ENCODE results near the gene EVI5. TPM values are rescaled to one million over a fixed set of nuclear protein-coding genes. Genes with fewer than 3 reads are reported as not detected.

The EVI5 gene
- total RNA-seq, 2 donors from 2014 or later, result 20.8 to 29.0 TPM

DNA sequence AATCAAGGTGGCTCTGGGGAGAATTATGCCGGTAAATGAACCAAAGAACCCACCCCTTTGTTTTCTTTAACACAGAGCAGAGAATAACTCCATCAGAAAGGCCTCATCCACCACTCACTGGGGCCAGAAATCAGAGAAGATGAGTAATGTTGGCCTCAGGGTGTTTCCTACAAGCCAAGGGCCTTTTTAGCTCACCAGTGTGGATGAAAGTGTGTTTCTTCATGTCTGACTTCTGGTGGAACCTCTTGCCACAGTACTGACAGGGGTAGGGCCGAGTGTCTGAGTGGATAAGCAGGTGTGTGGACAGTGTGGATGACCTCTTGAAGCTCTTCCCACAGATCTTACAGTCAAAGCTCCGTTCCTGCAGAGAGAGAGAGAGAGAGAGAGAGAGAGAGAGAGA is 306.5 kb downstream of the EVI5 start:
- no peak overlapping the region for H3K27ac Mint-ChIP-seq
- H3K4me3 ChIP-seq (ENCODE audit: low read length), result no peak overlapping the region
- no peaks in the 10 kb centered on the region for H3K9me3 Mint-ChIP-seq
- H3K27ac ChIP-seq (ENCODE audit: low read depth, low read length), result no peak overlapping the region
- H3K36me3 Mint-ChIP-seq (ENCODE audit: low read depth), result no peaks in the 10 kb centered on the region
- H3K27me3 ChIP-seq (ENCODE audit: control insufficient read depth, insufficient read depth, low read length, poor library complexity, severe bottlenecking), result peaks cover 84% of the 10 kb centered on the region
- H3K4me3 Mint-ChIP-seq, result no peak overlapping the region
- DNase-seq, result no peak
- 73 to 100% methylated on average over 1 to 3 of the region's 3 CpGs for WGBS, 2 experiments (ENCODE audit: insufficient coverage in 1 of 2, insufficient read length in 1 of 2)
- no peak overlapping the region for H3K9ac ChIP-seq (ENCODE audit: extremely low read depth, low read length, poor library complexity, severe bottlenecking)
- H3K27me3 Mint-ChIP-seq (ENCODE audit: insufficient read depth), result peaks cover 84% of the 10 kb centered on the region
- no peaks in the 10 kb centered on the region for H3K36me3 ChIP-seq (ENCODE audit: control insufficient read depth, insufficient read depth, low read length)
- peaks cover 16% of the 10 kb centered on the region for H3K4me1 ChIP-seq (ENCODE audit: control insufficient read depth, insufficient read depth, low read length)
- peaks cover 43% of the 10 kb centered on the region for H3K4me1 Mint-ChIP-seq
- H3K9me3 ChIP-seq (ENCODE audit: control insufficient read depth, low read length), result no peaks in the 10 kb centered on the region
- TF ChIP-seq, protein P1, sequence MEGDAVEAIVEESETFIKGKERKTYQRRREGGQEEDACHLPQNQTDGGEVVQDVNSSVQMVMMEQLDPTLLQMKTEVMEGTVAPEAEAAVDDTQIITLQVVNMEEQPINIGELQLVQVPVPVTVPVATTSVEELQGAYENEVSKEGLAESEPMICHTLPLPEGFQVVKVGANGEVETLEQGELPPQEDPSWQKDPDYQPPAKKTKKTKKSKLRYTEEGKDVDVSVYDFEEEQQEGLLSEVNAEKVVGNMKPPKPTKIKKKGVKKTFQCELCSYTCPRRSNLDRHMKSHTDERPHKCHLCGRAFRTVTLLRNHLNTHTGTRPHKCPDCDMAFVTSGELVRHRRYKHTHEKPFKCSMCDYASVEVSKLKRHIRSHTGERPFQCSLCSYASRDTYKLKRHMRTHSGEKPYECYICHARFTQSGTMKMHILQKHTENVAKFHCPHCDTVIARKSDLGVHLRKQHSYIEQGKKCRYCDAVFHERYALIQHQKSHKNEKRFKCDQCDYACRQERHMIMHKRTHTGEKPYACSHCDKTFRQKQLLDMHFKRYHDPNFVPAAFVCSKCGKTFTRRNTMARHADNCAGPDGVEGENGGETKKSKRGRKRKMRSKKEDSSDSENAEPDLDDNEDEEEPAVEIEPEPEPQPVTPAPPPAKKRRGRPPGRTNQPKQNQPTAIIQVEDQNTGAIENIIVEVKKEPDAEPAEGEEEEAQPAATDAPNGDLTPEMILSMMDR (conservative IDR thresholded peaks at IDR 0.05), result no peak

DNA sequence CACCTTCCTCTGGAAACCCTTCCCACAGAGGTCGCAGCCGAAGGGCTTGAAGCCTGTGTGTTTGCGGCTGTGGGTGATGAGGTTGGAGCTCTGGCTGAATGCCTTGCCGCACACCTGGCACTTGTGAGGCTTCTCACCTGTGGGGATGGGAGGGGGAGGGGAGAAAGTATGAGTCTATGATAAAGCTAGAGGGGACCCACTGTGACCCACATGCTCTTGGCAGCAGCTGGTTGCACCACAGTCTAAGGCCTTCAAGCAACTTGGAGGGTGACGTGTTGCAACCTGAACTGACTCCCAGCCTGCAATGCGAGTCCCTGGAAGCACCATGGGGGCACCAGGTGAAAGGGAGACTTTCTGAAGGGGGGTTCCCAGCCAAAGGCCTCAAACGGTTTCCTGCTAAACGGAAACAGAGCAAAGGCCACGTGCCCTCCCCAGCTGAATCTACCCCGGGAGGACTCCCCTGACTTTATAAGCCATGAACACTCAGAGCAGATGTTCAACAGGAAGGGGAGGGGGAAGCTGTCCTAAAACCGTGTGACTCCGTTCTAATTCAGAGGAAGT is 308.8 kb downstream of the EVI5 start:
- H3K36me3 ChIP-seq (ENCODE audit: control insufficient read depth, insufficient read depth, low read length), result no peaks in the 10 kb centered on the region
- H3K4me1 Mint-ChIP-seq, result peaks cover 37% of the 10 kb centered on the region
- H3K4me3 ChIP-seq (ENCODE audit: low read length), result no peak overlapping the region
- no peak overlapping the region for H3K4me3 Mint-ChIP-seq
- H3K27me3 Mint-ChIP-seq (ENCODE audit: insufficient read depth), result peaks cover 61% of the 10 kb centered on the region
- TF ChIP-seq, protein P1 (conservative IDR thresholded peaks at IDR 0.05), result no peak
- peaks cover 6% of the 10 kb centered on the region for H3K4me1 ChIP-seq (ENCODE audit: control insufficient read depth, insufficient read depth, low read length)
- 76 to 83% methylated on average over 1 to 12 of the region's 12 CpGs for WGBS, 2 experiments (ENCODE audit: insufficient coverage in 1 of 2, insufficient read length in 1 of 2)
- H3K27ac ChIP-seq (ENCODE audit: low read depth, low read length), result no peak overlapping the region
- H3K27me3 ChIP-seq (ENCODE audit: control insufficient read depth, insufficient read depth, low read length, poor library complexity, severe bottlenecking), result peaks cover 62% of the 10 kb centered on the region
- no peaks in the 10 kb centered on the region for H3K36me3 Mint-ChIP-seq (ENCODE audit: low read depth)
- H3K9ac ChIP-seq (ENCODE audit: extremely low read depth, low read length, poor library complexity, severe bottlenecking), result no peak overlapping the region
- DNase-seq, result peak; percentile 61
- no peaks in the 10 kb centered on the region for H3K9me3 Mint-ChIP-seq
- no peaks in the 10 kb centered on the region for H3K9me3 ChIP-seq (ENCODE audit: control insufficient read depth, low read length)
- H3K27ac Mint-ChIP-seq, result no peak overlapping the region

DNA sequence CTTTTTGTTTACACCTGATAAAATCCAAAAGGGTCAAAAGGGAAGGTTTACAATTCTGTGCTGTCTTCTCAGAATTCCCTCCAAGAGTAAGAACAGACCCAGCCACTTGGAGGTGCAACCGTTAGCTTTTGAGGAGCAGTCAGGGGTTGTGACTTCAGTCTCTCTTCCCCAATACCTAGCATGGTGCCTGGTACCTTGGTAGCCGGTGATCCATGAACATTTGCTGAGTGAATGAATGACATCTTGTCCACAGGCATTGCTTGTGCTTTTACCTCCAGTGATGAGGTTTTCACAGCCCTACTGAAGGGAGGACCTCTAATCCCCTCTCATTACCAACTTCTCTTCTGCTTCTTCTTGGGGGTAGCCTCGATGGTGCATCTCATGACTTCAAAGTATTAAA is 309.9 kb downstream of the EVI5 start:
- H3K4me1 ChIP-seq (ENCODE audit: control insufficient read depth, insufficient read depth, low read length), result peaks cover 6% of the 10 kb centered on the region
- no peaks in the 10 kb centered on the region for H3K9me3 ChIP-seq (ENCODE audit: control insufficient read depth, low read length)
- H3K9ac ChIP-seq (ENCODE audit: extremely low read depth, low read length, poor library complexity, severe bottlenecking), result no peak overlapping the region
- peaks cover 51% of the 10 kb centered on the region for H3K27me3 ChIP-seq (ENCODE audit: control insufficient read depth, insufficient read depth, low read length, poor library complexity, severe bottlenecking)
- WGBS, 2 experiments (ENCODE audit: insufficient coverage in 1 of 2, insufficient read length in 1 of 2), result 84 to 85% methylated on average over 2 to 3 of the region's 3 CpGs
- Mint-ChIP-seq H3K4me3 (no peak overlapping the region), H3K36me3 (ENCODE audit: low read depth) (no peaks in the 10 kb centered on the region), H3K27me3 (ENCODE audit: insufficient read depth) (peaks cover 51% of the 10 kb centered on the region), H3K9me3 (no peaks in the 10 kb centered on the region), H3K4me1 (peaks cover 36% of the 10 kb centered on the region), H3K27ac (no peak overlapping the region)
- H3K36me3 ChIP-seq (ENCODE audit: control insufficient read depth, insufficient read depth, low read length), result no peaks in the 10 kb centered on the region
- no peak overlapping the region for H3K4me3 ChIP-seq (ENCODE audit: low read length)
- DNase-seq, result no peak
- no peak overlapping the region for H3K27ac ChIP-seq (ENCODE audit: low read depth, low read length)
- TF ChIP-seq, protein P1 (conservative IDR thresholded peaks at IDR 0.05), result no peak

Measured in endodermal cell (in vitro differentiated cells).